Right cardiac atrium (tissue), 5 donors: ENCODE measurements around the gene KCTD2. TPM values are rescaled to one million over a fixed set of nuclear protein-coding genes. Genes with fewer than 3 reads are reported as not detected.
"Not testable (repeated sequence)": the region's sequence is repeated elsewhere in the genome, so short reads cannot be mapped to it uniquely, and the experiment has no call there.

Experiments used
- ATAC-seq, 2 donors: fragments of 200-7000 bp; cut with Tn5 transposase; one replicate each; pipeline versions ENCODE4 v1.8.0 to v1.9.1; 2020; ENCODE audit warnings: moderate library complexity in 2 of 2, mild to moderate bottlenecking in 1 of 2
- DNase-seq, 3 donors: peaks; one replicate each; pipeline ENCODE4 v3.0.0-alpha.2; 2020
- H3K27ac ChIP-seq: one replicate; pipeline ENCODE4 v1.5.1; 2013; ENCODE audit warnings: mild to moderate bottlenecking, low read length, control low read depth, moderate library complexity
- H3K27me3 ChIP-seq: one replicate; pipeline ENCODE4 v1.6.1; 2013; ENCODE audit not compliant: control insufficient read depth, insufficient read depth
- H3K4me1 ChIP-seq: one replicate; pipeline ENCODE4 v1.6.1; 2013; ENCODE audit warnings: low read length; ENCODE audit not compliant: control insufficient read depth, insufficient read depth
- H3K4me3 ChIP-seq: one replicate; pipeline ENCODE4 v1.5.1; 2013; ENCODE audit warnings: low read length, control low read depth
- H3K9me3 ChIP-seq: one replicate; pipeline ENCODE4 v1.6.1; 2013; ENCODE audit warnings: low read length; ENCODE audit not compliant: control insufficient read depth
- WGBS: extraction: QIAGEN DNeasy Blood & Tissue Kit; methylation state at CpG from one replicate; pipeline ENCODE4 v1.1.7; 2013; 5-methylcytosine and 5-hydroxymethylcytosine counted together
- intact Hi-C, 4 donors: fragments of 100-400 bp; cut with DNase I; formaldehyde crosslinking; loops; one replicate each; pipeline versions ENCODE4 v1.11.0 to v1.14.0; 2022 to 2023
- polyA plus RNA-seq: library from polyadenylated mRNA; stranded (reverse); fragments of 200-250 nt; gene quantifications from one replicate; pipeline ENCODE4 v1.2.3, GENCODE V29; 2013
- total RNA-seq, 4 donors: library from RNA; stranded (reverse); fragmentation: NEBNext Ultra II Directional; extraction: Animal tissue kit (Norgen Biotek cat#: 25700); gene quantifications; one replicate each; pipeline ENCODE4 v1.2.1, GENCODE V29; 2021
- donor health status: healthy with polysubstance abuse.
- donor health status: DM: no; HTN: yes; CAD: no.
- donor health status: DM: no; HTN: no; CAD: no.
- donor health status: DM: no; HTN: yes; CAD: no; lungs with severe emphysema.
- donor health status: DM: yes; HTN: yes; CAD: no.

KCTD2 gene
- total and polyA plus RNA-seq, 5 donors = 22.3 to 27.5 (median 22.8) TPM

DNA sequence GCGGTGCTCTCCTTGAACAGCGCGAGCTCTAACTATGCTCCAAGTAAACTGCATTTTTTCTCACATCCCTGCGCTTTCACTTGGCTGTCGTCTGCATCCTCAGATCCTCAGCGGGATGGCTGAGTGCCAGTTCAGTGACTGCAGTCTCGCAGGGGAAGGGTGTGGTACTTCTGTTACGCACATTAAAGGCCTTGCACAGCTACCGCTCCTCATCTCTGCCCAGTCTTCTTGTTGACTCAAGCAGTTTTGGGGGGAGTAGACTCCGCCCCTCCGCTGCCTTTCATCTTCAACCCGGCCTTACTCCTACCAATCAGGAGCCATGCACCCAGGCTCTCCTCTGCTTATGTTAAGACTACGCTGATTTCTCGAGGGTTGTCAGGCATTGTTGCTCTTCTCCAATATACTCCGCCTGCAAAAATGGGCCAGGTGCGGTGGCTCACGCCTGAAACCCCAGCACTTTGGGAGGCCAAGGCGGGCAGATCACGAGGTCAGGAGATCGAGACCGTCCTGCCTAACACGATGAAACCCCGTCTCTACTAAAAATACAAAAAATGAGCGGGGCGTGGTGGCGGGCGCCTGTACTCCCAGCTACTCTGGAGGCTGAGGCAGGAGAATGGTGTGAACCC lies 10.3 kb upstream of the KCTD2 start:
- H3K9me3 ChIP-seq = no peaks in the 10 kb centered on the region
- H3K4me3 ChIP-seq = no peak overlapping the region
- DNase-seq (peak; percentile 94 to 96 (median 95)), ATAC-seq (peak; percentile 42 to 73)
- H3K27ac ChIP-seq = peak overlapping the region; percentile 86
- intact Hi-C loops = loop anchor here in 1 of 4 donors (10.0 kb wide), 1 partner anchor 52 kb away; the partner anchor contains the start of gene CDR2L
- peaks cover 3% of the 10 kb centered on the region for H3K4me1 ChIP-seq
- 59% methylated on average over 27 of the region's 27 CpGs for WGBS
- H3K27me3 ChIP-seq = no peaks in the 10 kb centered on the region

DNA sequence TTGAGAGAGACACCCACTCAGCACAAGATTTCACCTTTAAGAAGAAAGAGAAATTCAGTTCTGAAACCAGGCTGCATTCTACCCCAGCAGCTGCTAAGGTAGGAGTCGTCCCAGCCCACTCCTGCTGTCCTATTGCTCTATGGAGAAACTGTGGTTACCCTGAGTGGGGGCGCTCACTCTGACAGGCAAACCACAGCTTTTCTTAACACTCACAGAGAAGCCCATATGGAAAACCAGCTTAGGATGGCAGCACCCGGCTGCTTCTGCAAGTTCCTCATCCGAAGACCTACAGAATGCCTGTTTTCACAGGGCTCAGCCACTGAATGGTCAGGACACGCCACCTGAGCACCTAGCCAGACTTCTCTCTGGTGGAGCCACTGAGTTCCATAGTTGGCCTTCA lies 7.8 kb upstream of the KCTD2 start:
- 84% methylated on average over 5 of the region's 5 CpGs for whole genome bisulfite sequencing
- intact Hi-C loops = loop anchor here in 1 of 4 donors (10.0 kb wide), 1 partner anchor 54 kb away; the partner anchor contains the start of gene CDR2L
- H3K27ac ChIP-seq = no peak overlapping the region
- no peak for DNase-seq
- H3K9me3 ChIP-seq = no peaks in the 10 kb centered on the region
- H3K4me1 ChIP-seq = peaks cover 3% of the 10 kb centered on the region
- no peak overlapping the region for H3K4me3 ChIP-seq
- ATAC-seq = no peak
- H3K27me3 ChIP-seq = no peaks in the 10 kb centered on the region

DNA sequence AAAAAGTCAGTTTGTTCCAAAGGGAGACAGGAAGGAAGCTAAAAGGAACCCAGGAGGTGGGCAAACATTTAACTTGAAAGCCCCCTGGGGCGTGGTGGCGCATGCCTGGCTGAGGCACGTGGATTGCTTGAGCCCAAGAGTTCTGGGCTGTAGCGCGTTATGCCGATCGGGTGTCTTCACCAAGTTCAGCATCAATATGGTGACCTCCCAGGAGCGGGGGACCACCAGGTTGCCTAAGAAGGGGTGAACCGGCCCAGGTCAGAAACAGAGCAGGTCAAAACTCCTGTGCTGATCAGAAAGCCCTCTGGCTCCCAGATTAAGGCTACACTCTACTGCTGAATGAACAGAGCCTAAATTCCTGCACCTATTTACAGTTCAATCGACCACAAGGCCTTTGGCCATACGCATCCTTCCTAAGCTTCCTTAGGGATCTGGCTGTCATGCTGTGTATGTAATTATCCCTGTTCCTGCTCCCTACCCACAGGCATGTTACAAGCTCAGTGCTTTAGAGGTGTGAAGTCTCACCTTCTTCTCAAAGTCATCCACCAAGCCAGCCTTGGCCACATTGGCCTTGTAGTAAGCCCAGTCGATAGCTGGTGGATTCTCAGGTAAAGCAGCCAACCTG lies 5.3 kb upstream of the KCTD2 start:
- Histone ChIP-seq H3K27ac (no peak overlapping the region), H3K27me3 (no peaks in the 10 kb centered on the region), H3K4me3 (no peak overlapping the region), H3K9me3 (no peaks in the 10 kb centered on the region), H3K4me1 (no peaks in the 10 kb centered on the region)
- DNase-seq (no peak), ATAC-seq (no peak)
- intact Hi-C loops = no loop called here
- 75% methylated on average over 12 of the region's 12 CpGs for WGBS

DNA sequence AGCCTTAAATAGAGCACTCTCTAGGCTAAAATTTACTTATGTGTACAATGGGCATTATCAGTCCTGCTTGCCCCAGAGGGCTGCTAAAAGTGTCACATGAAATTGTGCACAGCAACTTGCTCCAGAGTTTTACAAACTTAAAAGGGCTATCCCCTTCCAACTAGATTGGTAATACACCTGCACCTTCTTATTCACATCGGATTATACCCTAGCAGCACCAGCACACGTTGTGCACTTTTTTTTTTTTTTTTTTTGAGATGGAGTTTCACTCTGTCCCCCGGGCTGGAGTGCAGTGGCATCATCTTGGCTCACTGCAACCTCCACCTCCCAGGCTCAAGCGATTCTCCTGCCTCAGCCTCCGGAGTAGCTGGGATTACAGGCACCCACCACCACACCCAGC lies 3.2 kb upstream of the KCTD2 start:
- H3K4me1 ChIP-seq, intact Hi-C loops, H3K27ac ChIP-seq, H3K4me3 ChIP-seq, ATAC-seq, H3K27me3 ChIP-seq, H3K9me3 ChIP-seq, DNase-seq: not testable (repeated sequence)
- WGBS = 64% methylated on average over 5 of the region's 5 CpGs

DNA sequence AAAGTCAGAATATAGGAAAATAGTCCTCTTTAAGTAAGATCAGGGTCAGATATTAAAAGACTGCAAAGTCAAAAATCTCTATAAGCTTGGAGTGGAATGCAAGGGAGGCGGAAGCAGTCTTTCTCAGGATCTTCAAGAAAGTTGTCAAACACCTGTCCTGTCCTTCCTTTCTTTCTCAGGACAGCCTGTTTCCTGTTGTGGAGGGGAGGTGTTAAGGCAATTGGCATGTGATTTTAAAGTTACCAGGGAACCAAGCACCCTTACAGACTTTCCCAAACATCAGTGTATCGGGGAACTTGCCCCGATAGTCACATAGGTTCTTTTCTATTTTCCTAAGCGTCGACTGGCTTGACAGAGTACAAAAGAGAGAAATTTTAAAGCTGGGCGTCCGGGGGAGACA lies 2.3 kb upstream of the KCTD2 start:
- Histone ChIP-seq H3K4me1 (peaks cover 3% of the 10 kb centered on the region), H3K9me3 (no peaks in the 10 kb centered on the region), H3K4me3 (no peak overlapping the region), H3K27me3 (no peaks in the 10 kb centered on the region), H3K27ac (peak overlapping the region; percentile 17)
- WGBS = 73% methylated on average over 7 of the region's 7 CpGs
- intact Hi-C loops = no loop called here
- no peak for ATAC-seq
- no peak for DNase-seq

DNA sequence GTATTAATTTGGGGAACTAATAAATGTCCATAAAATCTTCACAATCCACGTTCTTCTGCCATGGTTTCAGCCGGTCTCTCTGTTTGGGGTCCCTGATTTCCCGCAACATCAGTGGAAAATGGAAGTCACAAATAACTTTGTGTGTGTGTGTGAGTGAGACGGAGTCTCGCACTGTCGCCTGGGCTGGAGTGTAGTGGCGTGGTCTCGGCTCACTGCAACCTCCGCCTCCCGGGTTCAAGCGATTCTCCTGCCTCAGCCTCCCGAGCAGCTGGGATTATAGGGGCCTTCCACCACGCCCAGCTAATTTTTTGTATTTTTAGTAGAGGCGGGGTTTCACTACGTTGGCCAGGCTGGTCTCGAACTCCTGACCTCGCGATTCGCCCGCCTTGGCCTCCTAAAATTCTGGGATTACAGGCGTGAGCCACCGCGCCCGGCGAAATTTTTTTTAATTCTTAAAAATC lies 1.0 kb upstream of the KCTD2 start:
- ATAC-seq, intact Hi-C loops, H3K27me3 ChIP-seq, H3K4me1 ChIP-seq, H3K9me3 ChIP-seq: not testable (repeated sequence)
- DNase-seq = peak in 1 of 3 donors; percentile 62
- 13% methylated on average over 25 of the region's 25 CpGs for WGBS
- Histone ChIP-seq H3K4me3 (peak overlapping the region; percentile 82), H3K27ac (peak overlapping the region; percentile 87)

DNA sequence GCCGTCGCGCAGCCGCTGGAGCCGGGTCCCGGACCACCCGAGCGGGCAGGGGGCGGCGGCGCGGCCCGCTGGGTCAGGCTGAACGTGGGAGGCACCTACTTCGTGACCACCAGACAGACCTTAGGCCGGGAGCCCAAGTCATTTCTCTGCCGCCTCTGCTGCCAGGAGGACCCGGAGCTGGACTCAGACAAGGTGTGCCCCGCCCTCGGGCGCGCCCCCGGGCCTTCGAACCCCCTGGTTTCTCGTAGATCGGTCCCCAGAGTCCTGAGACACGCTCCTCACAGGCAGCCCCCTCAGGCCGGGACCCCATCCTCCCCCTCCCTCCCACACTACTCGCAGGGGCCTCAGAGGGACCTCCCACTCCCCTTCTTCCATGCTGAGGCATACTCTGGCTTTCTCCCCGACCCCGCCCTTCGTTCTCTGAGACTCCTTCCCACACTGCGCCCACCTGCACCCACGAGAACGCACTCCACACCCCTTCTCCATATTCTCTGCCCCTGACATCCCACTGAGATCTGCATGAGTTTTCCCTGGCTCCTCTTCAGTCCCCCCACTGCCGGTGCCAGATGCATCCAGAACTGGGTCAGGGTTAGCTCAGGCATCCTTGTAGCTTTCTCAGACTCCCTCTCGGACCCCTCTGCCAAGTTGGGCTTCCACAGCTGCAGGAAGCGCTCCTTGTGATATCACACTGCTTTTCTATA lies 523 bp downstream of the KCTD2 start:
- H3K27me3 ChIP-seq = no peaks in the 10 kb centered on the region
- intact Hi-C loops = no loop called here
- peak overlapping the region; percentile 40 for H3K27ac ChIP-seq
- H3K4me1 ChIP-seq = peaks cover 3% of the 10 kb centered on the region
- DNase-seq (peak; percentile 57 to 84 (median 84)), ATAC-seq (peak; percentile 1 to 4)
- under 1% methylated on average over 38 of the region's 38 CpGs for WGBS
- peak overlapping the region; percentile 82 for H3K4me3 ChIP-seq
- no peaks in the 10 kb centered on the region for H3K9me3 ChIP-seq

DNA sequence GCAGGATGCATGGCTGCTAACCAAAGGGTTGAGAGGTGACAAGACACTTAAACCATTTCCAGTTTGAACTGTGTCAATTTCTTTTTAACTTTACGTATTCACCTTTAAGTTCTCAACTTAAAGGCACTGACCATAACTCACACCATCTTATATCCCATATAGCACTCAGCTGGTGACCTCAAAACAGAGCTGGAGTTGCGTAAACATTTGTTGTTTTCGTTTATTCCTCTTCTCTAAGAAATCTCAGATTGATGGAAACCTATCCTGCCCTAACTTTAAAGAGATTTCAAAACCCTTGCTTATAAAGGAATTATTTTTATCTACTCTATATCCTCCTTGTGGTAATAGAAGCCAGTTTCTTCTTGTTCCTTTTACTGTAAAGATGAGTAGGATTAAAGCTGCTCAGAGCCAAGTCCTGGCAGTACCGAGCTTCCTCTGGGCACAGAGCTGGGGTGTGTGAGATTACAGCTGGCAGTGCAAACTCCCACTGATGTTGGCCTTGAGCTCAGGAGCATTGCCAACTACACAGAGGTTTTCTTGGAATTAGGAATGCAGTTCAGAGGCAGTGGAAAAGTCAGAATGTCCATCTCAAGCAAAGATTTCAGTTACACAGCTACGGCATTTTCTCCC lies 1.3 kb downstream of the KCTD2 start:
- H3K9me3 ChIP-seq = no peaks in the 10 kb centered on the region
- H3K4me3 ChIP-seq = peak overlapping the region; percentile 82
- DNase-seq (peak in 2 of 3 donors; percentile 38 to 66), ATAC-seq (peak in 1 of 2 donors; percentile 34)
- intact Hi-C loops = no loop called here
- H3K4me1 ChIP-seq = peaks cover 3% of the 10 kb centered on the region
- 31% methylated on average over 5 of the region's 5 CpGs for WGBS
- peak overlapping the region; percentile 48 for H3K27ac ChIP-seq
- no peaks in the 10 kb centered on the region for H3K27me3 ChIP-seq

DNA sequence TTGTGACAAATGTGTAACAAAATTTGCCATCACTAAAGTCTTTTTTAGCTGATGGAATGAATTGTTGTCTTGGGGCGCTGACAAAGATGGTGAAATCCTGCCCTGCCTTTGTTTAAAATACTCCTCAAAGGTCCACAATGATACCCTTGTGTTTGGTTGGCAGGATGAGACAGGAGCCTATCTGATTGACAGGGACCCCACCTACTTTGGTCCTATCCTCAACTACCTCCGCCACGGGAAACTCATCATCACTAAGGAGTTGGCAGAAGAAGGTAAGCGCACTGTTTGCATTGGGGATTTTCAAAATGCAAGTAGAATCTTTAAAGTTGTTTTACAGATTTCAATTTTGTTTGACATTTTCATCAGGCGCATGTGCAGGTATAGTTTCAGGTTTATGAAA lies 2.0 kb downstream of the KCTD2 start:
- ATAC-seq (no peak), DNase-seq (no peak)
- H3K4me3 ChIP-seq = no peak overlapping the region
- WGBS = 79% methylated on average over 5 of the region's 5 CpGs
- H3K4me1 ChIP-seq = peaks cover 3% of the 10 kb centered on the region
- H3K9me3 ChIP-seq = no peaks in the 10 kb centered on the region
- no peak overlapping the region for H3K27ac ChIP-seq
- no peaks in the 10 kb centered on the region for H3K27me3 ChIP-seq
- intact Hi-C loops = no loop called here

DNA sequence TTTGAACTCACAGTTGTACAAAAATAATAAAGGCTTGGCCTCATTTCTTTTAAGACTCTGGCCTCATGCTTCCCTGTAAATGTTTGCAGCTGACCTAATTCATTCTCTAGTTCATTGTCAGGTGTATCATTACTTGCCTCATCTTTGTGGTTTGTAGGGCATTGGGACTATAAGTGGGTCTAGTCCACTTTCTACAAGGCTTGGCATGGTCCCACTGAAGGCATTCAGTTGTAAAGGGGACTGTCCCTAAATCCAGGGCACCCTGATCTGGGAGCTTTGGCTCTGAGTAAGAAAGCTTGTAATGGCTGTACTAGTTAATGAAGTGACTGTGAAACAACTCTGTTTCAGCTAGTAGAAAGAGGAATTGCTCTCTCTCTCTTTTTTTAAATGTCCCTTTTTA lies 2.7 kb downstream of the KCTD2 start:
- H3K9me3 ChIP-seq = no peaks in the 10 kb centered on the region
- peaks cover 3% of the 10 kb centered on the region for H3K4me1 ChIP-seq
- DNase-seq (no peak), ATAC-seq (no peak)
- no peak overlapping the region for H3K4me3 ChIP-seq
- H3K27ac ChIP-seq = no peak overlapping the region
- no peaks in the 10 kb centered on the region for H3K27me3 ChIP-seq
- intact Hi-C loops = loop anchor here in 2 of 4 donors (10.0 kb wide), 2 partner anchors 65 to 155 kb away; partner anchors contain the start of gene NUP85 (in 1 of the 2)
